Retinal pigment epithelial cell (primary cell): ENCODE results near the gene TBXAS1.

ENCODE experiments used
- DNase-seq: peaks from one replicate; pipeline ENCODE4 v3.0.0-alpha.2; 2010; ENCODE audit warnings: low read depth
- H3K4me3 ChIP-seq: 2 replicates; pipeline ENCODE4 v1.5.1; 2011; ENCODE audit warnings: mild to moderate bottlenecking, low read length, control low read depth, moderate library complexity
- CTCF ChIP-seq: conservative IDR thresholded peaks from 2 replicates; pipeline ENCODE4 v1.5.1; 2011; ENCODE audit warnings: low read depth, low read length, control low read depth, inconsistent platforms

The TBXAS1 gene

GRCh38 chr7:139937715-139938114 lies 108.7 kb downstream of the TBXAS1 start:
- H3K4me3 ChIP-seq, result no peak overlapping the region
- TF ChIP-seq CTCF, result no peak
- DNase-seq, result no peak

- no peak for TF ChIP-seq CTCF
- DNase-seq, result no peak
- no peak overlapping the region for H3K4me3 ChIP-seq
Observed at GRCh38 chr7:139940866-139941265, 111.8 kb downstream of the TBXAS1 start.

GRCh38 chr7:139941421-139941820 lies 112.4 kb downstream of the TBXAS1 start:
- DNase-seq, result no peak
- H3K4me3 ChIP-seq, result no peak overlapping the region
- no peak for TF ChIP-seq CTCF

- TF ChIP-seq CTCF, result no peak
- DNase-seq, result no peak
- H3K4me3 ChIP-seq, result no peak overlapping the region
Observed at GRCh38 chr7:139941866-139942265, 112.8 kb downstream of the TBXAS1 start.

- DNase-seq, result no peak
- no peak for TF ChIP-seq CTCF
- no peak overlapping the region for H3K4me3 ChIP-seq
Observed at GRCh38 chr7:139942636-139943035, 113.6 kb downstream of the TBXAS1 start.

GRCh38 chr7:139943401-139943800 lies 114.3 kb downstream of the TBXAS1 start:
- DNase-seq, result no peak
- H3K4me3 ChIP-seq, result no peak overlapping the region
- no peak for TF ChIP-seq CTCF

GRCh38 chr7:139944248-139944647 lies 115.2 kb downstream of the TBXAS1 start:
- no peak for DNase-seq
- no peak for TF ChIP-seq CTCF
- no peak overlapping the region for H3K4me3 ChIP-seq
